Nephron progenitor cell (in vitro differentiated cells): ENCODE results near the gene HSPB3.

ENCODE experiments used
- DNase-seq: peaks from one replicate; pipeline ENCODE4 v3.0.0; 2021
- H3K27ac Mint-ChIP-seq: 2 replicates; pipeline ENCODE4 v1.8.0; 2021; ENCODE audit warnings: mild to moderate bottlenecking, moderate library complexity, mixed read lengths
- H3K27me3 Mint-ChIP-seq: 2 replicates; pipeline ENCODE4 v1.8.0; 2021; ENCODE audit warnings: mild to moderate bottlenecking, low read depth, mixed read lengths; ENCODE audit not compliant: poor library complexity
- H3K36me3 Mint-ChIP-seq: 2 replicates; pipeline ENCODE4 v1.8.0; 2021; ENCODE audit warnings: low read depth, mixed read lengths
- H3K4me1 Mint-ChIP-seq: 2 replicates; pipeline ENCODE4 v1.8.0; 2021; ENCODE audit warnings: mixed read lengths
- H3K4me3 Mint-ChIP-seq: 2 replicates; pipeline ENCODE4 v1.8.0; 2021; ENCODE audit warnings: mild to moderate bottlenecking, moderate library complexity, mixed read lengths
- H3K9me3 Mint-ChIP-seq: 2 replicates; pipeline ENCODE4 v1.8.0; 2021; ENCODE audit warnings: mild to moderate bottlenecking, moderate library complexity, mixed read lengths
- TF ChIP-seq, protein P1 (sequence below): fragments of 200-600 bp; sonication (generic); IDR thresholded peaks from 2 replicates; pipeline ENCODE4 v1.5.0; 2021; ENCODE audit warnings: antibody characterized with exemption

The HSPB3 gene

DNA sequence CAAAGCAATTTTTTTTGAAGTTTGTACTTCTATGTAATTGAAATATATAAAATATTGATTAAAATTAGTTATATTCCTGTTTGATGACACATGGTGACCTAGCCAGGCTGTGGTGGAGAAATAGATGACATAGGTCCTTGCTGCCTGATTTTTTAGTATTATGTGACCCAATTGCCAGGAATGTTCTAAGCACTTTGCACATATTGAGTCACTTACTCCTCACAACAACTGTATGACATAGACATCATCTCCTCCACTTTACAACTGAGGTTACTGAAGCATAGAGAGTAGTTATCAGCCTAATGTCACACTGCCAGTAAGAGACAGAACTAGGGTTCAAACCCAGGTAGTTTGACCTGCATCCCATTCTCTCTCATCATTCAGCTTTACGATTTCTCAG is 35.8 kb downstream of the HSPB3 start:
- Mint-ChIP-seq H3K4me1 (peaks cover 6% of the 10 kb centered on the region), H3K4me3 (no peak overlapping the region), H3K27ac (no peak overlapping the region), H3K27me3 (peaks cover 4% of the 10 kb centered on the region), H3K36me3 (no peaks in the 10 kb centered on the region), H3K9me3 (no peaks in the 10 kb centered on the region)
- TF ChIP-seq, protein P1, sequence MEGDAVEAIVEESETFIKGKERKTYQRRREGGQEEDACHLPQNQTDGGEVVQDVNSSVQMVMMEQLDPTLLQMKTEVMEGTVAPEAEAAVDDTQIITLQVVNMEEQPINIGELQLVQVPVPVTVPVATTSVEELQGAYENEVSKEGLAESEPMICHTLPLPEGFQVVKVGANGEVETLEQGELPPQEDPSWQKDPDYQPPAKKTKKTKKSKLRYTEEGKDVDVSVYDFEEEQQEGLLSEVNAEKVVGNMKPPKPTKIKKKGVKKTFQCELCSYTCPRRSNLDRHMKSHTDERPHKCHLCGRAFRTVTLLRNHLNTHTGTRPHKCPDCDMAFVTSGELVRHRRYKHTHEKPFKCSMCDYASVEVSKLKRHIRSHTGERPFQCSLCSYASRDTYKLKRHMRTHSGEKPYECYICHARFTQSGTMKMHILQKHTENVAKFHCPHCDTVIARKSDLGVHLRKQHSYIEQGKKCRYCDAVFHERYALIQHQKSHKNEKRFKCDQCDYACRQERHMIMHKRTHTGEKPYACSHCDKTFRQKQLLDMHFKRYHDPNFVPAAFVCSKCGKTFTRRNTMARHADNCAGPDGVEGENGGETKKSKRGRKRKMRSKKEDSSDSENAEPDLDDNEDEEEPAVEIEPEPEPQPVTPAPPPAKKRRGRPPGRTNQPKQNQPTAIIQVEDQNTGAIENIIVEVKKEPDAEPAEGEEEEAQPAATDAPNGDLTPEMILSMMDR, result no peak
- no peak for DNase-seq

DNA sequence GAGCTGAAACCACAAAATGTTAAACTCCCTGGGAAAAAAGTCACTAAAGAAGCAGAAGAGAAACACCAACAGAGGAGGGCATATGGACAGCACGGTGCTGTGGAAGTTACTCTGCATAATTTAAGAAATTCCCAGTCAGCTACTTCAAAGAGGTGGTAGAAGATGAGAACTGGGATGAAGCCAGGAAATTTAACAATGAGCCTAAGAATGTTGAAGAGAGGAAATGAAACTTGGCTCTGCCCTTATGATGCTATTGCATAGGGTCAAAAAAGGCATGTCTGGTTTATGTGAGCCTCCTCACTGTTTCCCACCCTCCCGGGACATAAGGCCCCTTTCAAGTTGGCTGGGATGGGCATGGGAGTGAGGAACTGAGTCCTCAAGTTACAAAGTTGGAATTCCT is 36.7 kb downstream of the HSPB3 start:
- H3K27ac Mint-ChIP-seq, result no peak overlapping the region
- peaks cover 6% of the 10 kb centered on the region for H3K4me1 Mint-ChIP-seq
- TF ChIP-seq, protein P1, result no peak
- no peak for DNase-seq
- H3K4me3 Mint-ChIP-seq, result no peak overlapping the region
- peaks cover 4% of the 10 kb centered on the region for H3K27me3 Mint-ChIP-seq
- no peaks in the 10 kb centered on the region for H3K36me3 Mint-ChIP-seq
- no peaks in the 10 kb centered on the region for H3K9me3 Mint-ChIP-seq

DNA sequence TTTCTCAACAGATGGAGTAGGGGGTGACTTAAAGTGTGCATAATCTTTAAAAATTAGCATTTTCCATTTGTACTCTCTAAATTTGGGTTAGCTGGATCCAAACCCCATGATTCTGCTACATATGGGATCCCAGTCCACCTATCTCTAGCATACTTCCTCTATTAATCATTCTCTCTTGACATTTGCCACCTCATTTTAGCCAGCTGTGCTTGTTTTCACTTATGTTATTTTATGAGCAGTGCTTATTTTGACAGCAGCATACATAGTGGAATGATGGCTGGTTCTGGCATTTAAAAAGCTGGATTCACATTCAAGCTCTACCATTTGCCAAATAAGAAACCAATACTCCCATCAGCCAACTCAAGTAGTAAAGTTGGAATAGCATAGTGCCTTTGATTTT is 39.5 kb downstream of the HSPB3 start:
- no peaks in the 10 kb centered on the region for H3K36me3 Mint-ChIP-seq
- no peak overlapping the region for H3K27ac Mint-ChIP-seq
- no peak overlapping the region for H3K4me3 Mint-ChIP-seq
- peaks cover 26% of the 10 kb centered on the region for H3K9me3 Mint-ChIP-seq
- DNase-seq, result no peak
- peaks cover 6% of the 10 kb centered on the region for H3K4me1 Mint-ChIP-seq
- H3K27me3 Mint-ChIP-seq, result peaks cover 4% of the 10 kb centered on the region
- TF ChIP-seq, protein P1, result no peak
